ENCODE results near the gene MIR17HG. TPM values are rescaled to one million over a fixed set of nuclear protein-coding genes. Genes with fewer than 3 reads are reported as not detected.

The MIR17HG gene
- total RNA-seq, 2 donors from 2014 or later: 22.8 to 23.0 TPM

DNA sequence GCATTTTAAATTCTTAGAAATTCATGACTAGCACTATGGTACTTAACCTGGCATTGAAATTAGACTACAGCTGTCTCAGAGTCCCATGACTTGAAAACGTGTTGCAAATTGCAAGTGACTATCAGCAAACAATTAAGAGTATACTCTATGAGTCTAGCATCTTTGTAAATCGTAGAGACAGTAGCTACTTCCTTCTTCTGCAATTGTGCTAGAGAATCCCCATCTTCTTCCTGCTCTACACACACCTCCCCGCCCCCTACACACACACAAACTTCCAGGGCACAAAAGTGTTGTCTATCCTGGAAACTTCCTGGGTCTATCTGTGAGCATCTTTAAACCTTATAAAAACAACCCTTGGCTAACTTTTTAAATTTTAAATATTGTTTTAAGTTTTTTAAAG lies 35.2 kb upstream of the MIR17HG start:
- peaks cover 6% of the 10 kb centered on the region for H3K4me1 Mint-ChIP-seq
- Histone ChIP-seq H3K9me3 (ENCODE audit: control insufficient read depth, low read length) (no peaks in the 10 kb centered on the region), H3K4me3 (ENCODE audit: low read length) (no peak overlapping the region), H3K9ac (ENCODE audit: extremely low read depth, low read length, poor library complexity, severe bottlenecking) (no peak overlapping the region), H3K27me3 (ENCODE audit: control insufficient read depth, insufficient read depth, low read length, poor library complexity, severe bottlenecking) (no peaks in the 10 kb centered on the region), H3K36me3 (ENCODE audit: control insufficient read depth, insufficient read depth, low read length) (no peaks in the 10 kb centered on the region), H3K27ac (ENCODE audit: low read depth, low read length) (no peak overlapping the region), H3K4me1 (ENCODE audit: control insufficient read depth, insufficient read depth, low read length) (no peaks in the 10 kb centered on the region)
- TF ChIP-seq, protein P1, sequence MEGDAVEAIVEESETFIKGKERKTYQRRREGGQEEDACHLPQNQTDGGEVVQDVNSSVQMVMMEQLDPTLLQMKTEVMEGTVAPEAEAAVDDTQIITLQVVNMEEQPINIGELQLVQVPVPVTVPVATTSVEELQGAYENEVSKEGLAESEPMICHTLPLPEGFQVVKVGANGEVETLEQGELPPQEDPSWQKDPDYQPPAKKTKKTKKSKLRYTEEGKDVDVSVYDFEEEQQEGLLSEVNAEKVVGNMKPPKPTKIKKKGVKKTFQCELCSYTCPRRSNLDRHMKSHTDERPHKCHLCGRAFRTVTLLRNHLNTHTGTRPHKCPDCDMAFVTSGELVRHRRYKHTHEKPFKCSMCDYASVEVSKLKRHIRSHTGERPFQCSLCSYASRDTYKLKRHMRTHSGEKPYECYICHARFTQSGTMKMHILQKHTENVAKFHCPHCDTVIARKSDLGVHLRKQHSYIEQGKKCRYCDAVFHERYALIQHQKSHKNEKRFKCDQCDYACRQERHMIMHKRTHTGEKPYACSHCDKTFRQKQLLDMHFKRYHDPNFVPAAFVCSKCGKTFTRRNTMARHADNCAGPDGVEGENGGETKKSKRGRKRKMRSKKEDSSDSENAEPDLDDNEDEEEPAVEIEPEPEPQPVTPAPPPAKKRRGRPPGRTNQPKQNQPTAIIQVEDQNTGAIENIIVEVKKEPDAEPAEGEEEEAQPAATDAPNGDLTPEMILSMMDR (conservative IDR thresholded peaks at IDR 0.05): no peak
- H3K27me3 Mint-ChIP-seq (ENCODE audit: insufficient read depth): no peaks in the 10 kb centered on the region
- 64 to 75% methylated on average over 2 to 3 of the region's 3 CpGs for WGBS, 2 experiments (ENCODE audit: insufficient coverage in 1 of 2, insufficient read length in 1 of 2)
- H3K9me3 Mint-ChIP-seq: no peaks in the 10 kb centered on the region
- no peak for DNase-seq
- no peak overlapping the region for H3K27ac Mint-ChIP-seq
- H3K4me3 Mint-ChIP-seq: no peak overlapping the region
- H3K36me3 Mint-ChIP-seq (ENCODE audit: low read depth): no peaks in the 10 kb centered on the region

DNA sequence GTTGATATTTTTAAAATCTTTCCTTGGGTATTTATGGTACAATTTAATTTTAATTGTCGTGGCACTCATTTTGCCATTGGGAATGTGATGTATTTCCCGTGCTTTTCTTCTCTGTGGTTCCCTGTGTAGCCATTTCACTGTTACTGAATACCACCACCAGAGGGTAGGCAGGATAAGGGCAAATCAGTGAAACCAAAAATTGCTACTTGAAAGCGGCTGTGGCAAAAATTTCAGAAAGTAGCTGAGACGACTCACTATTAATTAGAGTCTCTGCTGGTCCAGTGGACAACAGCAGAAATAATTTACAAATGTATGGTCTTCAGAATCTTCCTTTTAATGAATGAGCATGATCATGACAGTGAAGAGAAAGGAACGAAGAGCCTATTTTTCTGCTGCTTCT lies 34.4 kb upstream of the MIR17HG start:
- no peak overlapping the region for H3K9ac ChIP-seq (ENCODE audit: extremely low read depth, low read length, poor library complexity, severe bottlenecking)
- H3K4me1 ChIP-seq (ENCODE audit: control insufficient read depth, insufficient read depth, low read length): no peaks in the 10 kb centered on the region
- Mint-ChIP-seq H3K9me3 (no peaks in the 10 kb centered on the region), H3K27ac (no peak overlapping the region), H3K4me3 (no peak overlapping the region), H3K4me1 (peaks cover 6% of the 10 kb centered on the region), H3K27me3 (ENCODE audit: insufficient read depth) (no peaks in the 10 kb centered on the region), H3K36me3 (ENCODE audit: low read depth) (no peaks in the 10 kb centered on the region)
- no peak overlapping the region for H3K4me3 ChIP-seq (ENCODE audit: low read length)
- no peak overlapping the region for H3K27ac ChIP-seq (ENCODE audit: low read depth, low read length)
- WGBS, 2 experiments (ENCODE audit: insufficient coverage in 1 of 2, insufficient read length in 1 of 2): 66 to 76% methylated on average over 4 to 5 of the region's 5 CpGs
- TF ChIP-seq, protein P1 (conservative IDR thresholded peaks at IDR 0.05): peak; percentile 74
- no peaks in the 10 kb centered on the region for H3K9me3 ChIP-seq (ENCODE audit: control insufficient read depth, low read length)
- peak; percentile 58 for DNase-seq
- H3K27me3 ChIP-seq (ENCODE audit: control insufficient read depth, insufficient read depth, low read length, poor library complexity, severe bottlenecking): no peaks in the 10 kb centered on the region
- no peaks in the 10 kb centered on the region for H3K36me3 ChIP-seq (ENCODE audit: control insufficient read depth, insufficient read depth, low read length)

- H3K27ac ChIP-seq (ENCODE audit: low read depth, low read length): no peak overlapping the region
- TF ChIP-seq, protein P1 (conservative IDR thresholded peaks at IDR 0.05): no peak
- Mint-ChIP-seq H3K9me3 (no peaks in the 10 kb centered on the region), H3K27me3 (ENCODE audit: insufficient read depth) (no peaks in the 10 kb centered on the region), H3K27ac (no peak overlapping the region), H3K36me3 (ENCODE audit: low read depth) (no peaks in the 10 kb centered on the region), H3K4me1 (peaks cover 6% of the 10 kb centered on the region), H3K4me3 (no peak overlapping the region)
- no peaks in the 10 kb centered on the region for H3K9me3 ChIP-seq (ENCODE audit: control insufficient read depth, low read length)
- no peak overlapping the region for H3K4me3 ChIP-seq (ENCODE audit: low read length)
- H3K4me1 ChIP-seq (ENCODE audit: control insufficient read depth, insufficient read depth, low read length): no peaks in the 10 kb centered on the region
- no peak overlapping the region for H3K9ac ChIP-seq (ENCODE audit: extremely low read depth, low read length, poor library complexity, severe bottlenecking)
- DNase-seq: no peak
- H3K36me3 ChIP-seq (ENCODE audit: control insufficient read depth, insufficient read depth, low read length): no peaks in the 10 kb centered on the region
- no peaks in the 10 kb centered on the region for H3K27me3 ChIP-seq (ENCODE audit: control insufficient read depth, insufficient read depth, low read length, poor library complexity, severe bottlenecking)
- 87 to 100% methylated on average over 1 to 2 of the region's 4 CpGs for WGBS, 2 experiments (ENCODE audit: insufficient coverage in 1 of 2, insufficient read length in 1 of 2)
Measured at GRCh38 chr13:91313581-91313980, 33.9 kb upstream of the MIR17HG start.
